HG03175 (cell line): Measurements from ENCODE around the gene SAE1.

Experiments used
- ATAC-seq: cut with Tn5 transposase; IDR thresholded peaks from one replicate; pipeline ENCODE4 v1.9.1; 2021; ENCODE audit warnings: mild to moderate bottlenecking, moderate library complexity; ENCODE audit not compliant: unreplicated experiment

Gene SAE1

DNA sequence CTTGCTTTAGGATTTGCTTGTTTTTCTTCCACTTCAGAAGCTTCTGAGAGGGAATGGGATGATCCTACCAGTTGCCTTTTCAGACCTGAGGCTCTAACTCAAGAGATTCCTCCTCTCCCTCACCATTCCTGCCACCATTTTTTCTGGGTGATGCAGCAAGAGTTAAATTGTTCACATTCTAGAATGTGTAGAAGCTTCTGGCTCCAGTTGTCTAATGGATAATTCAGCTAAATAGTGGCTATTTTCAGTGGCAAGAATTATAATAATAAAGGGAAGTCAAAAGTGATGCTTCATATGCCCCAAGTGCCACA is 79.5 kb downstream of the SAE1 start:
- ATAC-seq, result no peak

DNA sequence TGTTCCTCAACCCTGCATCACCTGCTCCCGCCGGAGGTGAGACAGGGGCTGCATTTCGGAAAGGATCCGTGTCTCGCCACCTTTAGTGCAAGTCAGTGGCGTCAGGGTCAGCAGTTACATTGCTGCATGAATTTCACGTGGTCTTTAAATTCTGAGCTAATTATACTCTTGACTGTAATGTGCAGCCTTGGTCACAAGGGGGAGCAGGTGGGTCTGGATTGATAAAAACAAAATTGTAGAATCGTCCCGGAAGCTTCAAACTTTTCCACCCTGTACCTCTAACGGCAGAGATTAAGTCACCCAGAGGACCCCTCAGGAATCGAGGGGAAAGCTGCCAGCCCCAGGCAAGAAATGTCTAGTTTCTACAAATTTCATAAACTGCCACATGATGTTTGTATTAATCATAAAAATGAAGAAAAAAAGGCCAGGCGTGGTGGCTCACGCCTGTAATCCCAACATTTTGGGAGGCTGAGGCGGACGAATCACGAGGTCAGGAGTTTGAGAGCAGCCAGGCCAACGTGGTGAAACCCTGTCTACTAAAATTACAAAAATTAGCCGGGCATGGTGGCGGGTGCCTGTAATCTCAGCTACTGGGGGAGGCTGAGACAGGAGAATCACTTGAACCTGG is 80.2 kb downstream of the SAE1 start:
- no peak for ATAC-seq

GRCh38 chr19:47215581-47215980 is 84.9 kb downstream of the SAE1 start:
- ATAC-seq, result no peak

DNA sequence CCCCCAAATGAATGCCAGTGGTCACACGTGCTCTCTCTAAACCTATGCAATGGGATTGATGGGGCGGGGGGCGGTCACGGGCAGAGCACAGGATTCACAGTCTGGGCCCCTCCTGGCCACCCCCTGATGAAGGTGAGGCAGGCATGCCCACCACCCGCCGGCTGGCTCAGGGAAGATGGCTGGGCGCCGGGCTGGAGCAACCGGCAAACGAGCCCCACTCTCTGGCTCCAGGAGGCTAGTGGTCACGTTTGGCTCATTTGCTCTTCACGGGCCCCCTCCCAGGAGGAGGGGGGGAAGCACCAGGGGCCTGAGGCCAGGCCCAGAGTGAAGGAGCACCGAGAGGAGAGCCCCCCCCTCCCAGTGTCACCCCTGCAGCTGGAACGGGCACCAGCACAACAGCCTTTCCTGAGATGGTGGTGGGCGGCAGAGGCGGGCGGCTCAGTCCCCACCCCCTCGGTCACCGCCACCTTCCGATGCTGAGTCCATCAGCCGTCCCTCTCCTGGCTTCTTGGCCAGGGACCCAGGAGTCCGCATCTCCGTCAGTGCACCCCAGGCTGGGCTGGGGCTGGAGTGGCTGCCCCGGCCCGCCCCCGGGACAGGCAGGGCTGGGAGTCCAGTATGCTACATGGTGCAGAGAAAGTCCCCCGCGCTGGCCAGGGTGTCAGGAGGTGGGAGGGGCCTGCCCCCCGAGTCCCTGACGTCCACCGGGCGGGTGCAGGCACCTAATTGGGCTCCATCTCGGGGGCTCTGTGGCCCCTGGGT is 90.6 kb downstream of the SAE1 start:
- ATAC-seq, result no peak

- ATAC-seq, result no peak
Measured at GRCh38 chr19:47221890-47222289, 91.3 kb downstream of the SAE1 start.

DNA sequence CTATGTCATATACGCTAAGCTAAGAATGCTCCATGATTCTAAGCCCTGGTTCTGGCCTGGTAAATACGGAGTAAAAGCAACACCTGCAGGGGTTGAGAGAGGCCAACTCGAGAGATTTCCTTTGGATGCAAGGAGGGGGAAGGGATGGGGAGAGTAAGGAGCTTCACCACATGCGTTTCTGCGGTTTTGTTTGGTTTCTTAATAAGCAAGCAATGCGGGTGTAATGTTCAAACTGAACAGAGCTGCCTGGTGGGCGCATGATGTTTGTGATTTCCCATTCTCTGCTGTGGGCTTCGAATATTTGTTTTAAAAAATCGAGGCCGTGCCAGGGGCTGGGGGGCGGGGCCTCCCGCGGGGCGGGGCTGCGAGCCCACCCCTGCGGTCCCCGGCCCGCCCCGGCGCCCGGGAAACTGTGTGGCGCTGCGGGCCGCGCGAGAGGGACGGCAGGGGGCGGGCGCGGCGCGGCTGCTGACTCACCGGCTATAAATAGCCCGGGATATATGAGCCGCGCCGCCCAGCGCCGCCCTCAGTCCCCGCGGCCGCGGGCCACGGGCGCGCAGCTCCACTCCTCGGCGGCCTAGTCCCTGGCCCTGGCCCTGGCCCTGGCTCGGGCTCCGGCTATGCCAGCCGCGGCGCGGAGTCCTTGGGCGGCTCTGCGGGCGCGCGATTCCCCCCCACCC is 95.3 kb downstream of the SAE1 start:
- ATAC-seq, result peak; percentile 46

DNA sequence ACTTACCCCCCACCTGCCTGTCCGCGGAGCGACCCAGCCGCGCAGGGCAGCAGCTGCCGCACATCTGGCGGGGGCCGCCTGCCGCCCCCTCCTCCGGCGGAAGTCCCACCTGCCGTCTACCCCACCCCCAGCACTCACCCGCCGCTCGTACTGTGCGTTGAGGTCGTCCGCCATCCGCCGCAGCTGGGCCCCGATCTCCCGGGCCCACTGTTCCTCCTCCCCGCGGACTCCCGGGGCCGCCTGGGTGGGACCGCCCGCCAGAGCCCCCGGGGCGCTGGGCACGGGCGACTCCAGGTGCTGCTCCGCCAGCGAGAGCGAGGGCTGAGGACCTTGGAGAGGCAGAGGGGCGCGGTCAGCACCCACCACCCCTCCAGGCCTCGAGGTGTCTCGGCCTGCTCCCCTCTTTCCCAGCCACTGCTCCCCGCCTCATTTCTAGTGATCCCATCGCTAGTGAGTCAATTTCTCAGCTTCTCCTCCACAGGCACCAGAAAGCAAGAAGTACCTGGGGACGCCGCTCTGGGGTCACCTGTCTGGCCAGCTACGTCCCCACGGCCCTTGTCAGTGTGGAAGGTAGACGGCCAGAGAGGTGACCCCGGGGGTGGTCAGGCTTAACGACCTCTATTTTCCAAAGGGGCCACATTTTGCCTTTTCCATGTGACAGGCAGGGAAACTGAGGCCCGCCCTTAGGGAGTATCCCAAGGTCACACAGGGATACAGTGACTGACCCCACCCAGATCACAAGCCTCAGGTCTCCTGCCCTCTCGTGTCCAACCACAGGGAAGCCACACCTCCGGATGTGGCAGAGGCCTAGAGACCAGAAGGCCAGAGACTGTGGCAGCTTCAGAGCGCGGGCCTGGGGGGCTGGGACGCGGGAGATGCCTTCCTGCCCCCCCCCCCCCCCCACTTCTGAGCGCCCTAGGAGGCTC is 96.1 kb downstream of the SAE1 start:
- ATAC-seq, result peak; percentile 28

GRCh38 chr19:47227352-47228167 is 96.9 kb downstream of the SAE1 start:
- no peak for ATAC-seq

DNA sequence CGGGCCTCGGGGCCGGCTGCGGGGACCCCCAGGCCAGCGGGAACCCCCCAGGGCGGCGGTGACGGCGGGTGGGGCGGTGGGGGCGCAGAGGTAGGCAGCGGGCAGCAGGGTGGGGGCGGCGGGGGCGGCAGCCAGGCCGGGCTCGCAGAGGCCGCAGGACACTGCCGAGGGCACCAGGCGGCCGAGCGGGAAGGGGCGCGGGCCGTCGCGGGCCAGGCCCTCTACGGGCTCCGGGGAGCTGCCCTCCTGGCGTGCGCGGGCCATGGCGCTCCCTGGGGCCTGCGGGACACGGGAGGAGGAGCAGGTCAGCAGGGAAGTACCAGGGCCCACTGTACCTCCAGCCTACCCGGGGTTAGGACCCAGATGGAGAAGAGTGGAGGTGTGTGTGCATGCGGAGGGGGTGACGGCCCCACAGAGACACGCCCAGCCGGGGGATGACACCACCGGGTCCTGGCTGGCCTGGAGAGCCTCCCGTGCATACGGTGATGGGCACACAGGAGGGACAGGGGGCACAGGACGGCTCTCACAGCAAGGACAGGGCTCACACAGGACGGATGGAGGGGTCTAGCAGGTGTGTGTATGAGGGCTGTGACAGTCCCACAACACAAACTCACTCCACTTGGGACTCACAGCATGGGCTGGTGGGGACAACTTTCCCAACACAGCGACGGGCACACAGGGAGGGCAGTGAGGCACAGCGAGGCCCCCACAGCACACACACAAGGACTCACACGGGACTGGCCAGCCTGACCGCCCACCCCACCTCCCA is 97.7 kb downstream of the SAE1 start:
- ATAC-seq, result no peak

- no peak for ATAC-seq
Measured at GRCh38 chr19:47228937-47229675, 98.5 kb downstream of the SAE1 start.

- ATAC-seq, result no peak
Measured at GRCh38 chr19:47229676-47230053, 99.0 kb downstream of the SAE1 start.

- peak; percentile 28 for ATAC-seq
Measured at GRCh38 chr19:47230054-47230920, 99.7 kb downstream of the SAE1 start.

GRCh38 chr19:47230921-47231214 is 100.2 kb downstream of the SAE1 start, which contains the start of gene BBC3:
Gene BBC3, minus strand, starts transcription at chr19:47231199. Its CDS starts 2,768 bp downstream, at chr19:47228431.
- ATAC-seq, result peak; percentile 22

GRCh38 chr19:47231215-47232054 is 100.8 kb downstream of the SAE1 start:
- peak; percentile 33 for ATAC-seq

- ATAC-seq, result no peak
Measured at GRCh38 chr19:47232422-47233211, 102.0 kb downstream of the SAE1 start.

DNA sequence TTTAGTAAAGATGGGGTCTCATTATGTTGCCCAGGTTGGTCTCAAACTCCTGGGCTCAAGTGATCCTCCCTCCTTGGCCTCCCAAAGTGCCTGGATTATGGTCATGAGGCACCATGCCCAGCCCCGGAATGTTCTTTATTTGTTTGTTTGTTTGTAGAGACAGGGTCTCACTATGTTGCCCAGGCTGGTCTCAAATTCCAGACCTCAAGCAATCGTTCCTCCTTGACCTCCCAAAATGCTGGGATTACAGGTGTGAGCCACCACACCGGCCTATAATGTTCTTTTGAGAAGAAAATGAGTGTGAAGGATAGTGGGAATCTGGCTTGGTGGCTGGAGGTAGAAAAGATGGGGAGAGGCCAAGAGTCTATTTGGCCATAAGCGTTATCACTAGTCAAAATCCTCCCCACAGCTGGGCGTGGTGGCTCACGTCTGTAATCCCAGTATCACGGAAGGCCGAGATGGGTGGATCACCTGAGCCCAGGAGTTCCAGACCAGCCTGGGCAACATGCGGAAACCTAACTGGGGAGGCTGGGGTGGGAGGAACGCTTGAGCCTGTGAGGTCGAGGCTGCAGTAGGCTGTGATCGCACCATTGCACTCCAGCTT is 105.5 kb downstream of the SAE1 start:
- ATAC-seq, result no peak
